CD1c-positive myeloid dendritic cell (primary cell): ENCODE measurements around the gene SPIN3.
"Not testable (repeated sequence)": the region's sequence is repeated elsewhere in the genome, so short reads cannot be mapped to it uniquely, and the experiment has no call there.

Experiments
- DNase-seq: peaks from one replicate; pipeline ENCODE4 v3.0.0-alpha.2; 2016; ENCODE audit errors: extremely low spot score

SPIN3 gene

GRCh38 chrX:56995271-56995994, at the start of gene SPIN3:
Gene SPIN3 (minus strand): TSS chrX:56995541. CDS start chrX:56994947, 594 bp downstream.
- DNase-seq, result peak; percentile 15

DNA sequence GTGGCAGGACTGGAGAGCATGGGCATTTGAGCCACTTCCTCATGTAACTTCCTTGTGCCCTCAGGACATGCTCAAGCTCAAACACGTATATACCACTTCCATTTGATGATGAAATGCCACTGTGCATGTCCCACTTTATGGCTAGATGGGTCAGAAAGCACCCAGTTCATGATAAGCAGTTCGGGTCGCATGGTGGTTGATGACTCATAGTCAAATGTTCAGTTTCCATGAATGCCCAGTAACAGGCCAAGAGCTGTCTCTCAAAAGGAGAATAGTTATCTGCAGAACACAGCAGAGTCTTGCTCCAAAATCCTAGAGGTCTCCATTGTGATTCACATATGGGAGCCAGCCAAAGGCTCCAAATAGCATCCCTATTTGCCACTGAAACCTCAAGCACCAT, 48.9 kb upstream of the SPIN3 start:
- no peak for DNase-seq

GRCh38 chrX:57037265-57037664, 41.9 kb upstream of the SPIN3 start:
- DNase-seq, result not testable (repeated sequence)

GRCh38 chrX:56994375-56995270, 718 bp downstream of the SPIN3 start:
- DNase-seq, result no peak

GRCh38 chrX:56987741-56988140, 7.6 kb downstream of the SPIN3 start:
- DNase-seq, result no peak

DNA sequence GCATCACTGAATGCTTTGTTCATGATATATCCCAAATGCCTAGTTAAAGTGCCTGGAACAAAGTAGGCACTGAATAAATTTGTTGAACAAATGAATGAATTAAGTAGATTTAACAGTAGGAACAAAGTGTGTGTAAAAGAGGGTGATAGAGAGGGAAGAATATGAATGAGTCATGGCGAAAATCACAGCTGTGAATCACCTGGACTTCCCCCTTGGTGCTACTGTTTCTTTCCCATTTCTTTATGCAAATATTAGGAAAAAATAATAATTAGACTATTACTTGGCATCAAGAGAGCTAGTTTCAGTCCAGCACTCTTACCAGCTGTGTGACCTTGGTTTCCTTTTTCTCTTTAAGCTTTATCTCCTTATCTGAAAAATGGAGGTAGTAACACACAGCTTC, 9.2 kb downstream of the SPIN3 start:
- no peak for DNase-seq

- DNase-seq, result peak; percentile 28
Measured at GRCh38 chrX:56978172-56978571, 17.2 kb downstream of the SPIN3 start.

DNA sequence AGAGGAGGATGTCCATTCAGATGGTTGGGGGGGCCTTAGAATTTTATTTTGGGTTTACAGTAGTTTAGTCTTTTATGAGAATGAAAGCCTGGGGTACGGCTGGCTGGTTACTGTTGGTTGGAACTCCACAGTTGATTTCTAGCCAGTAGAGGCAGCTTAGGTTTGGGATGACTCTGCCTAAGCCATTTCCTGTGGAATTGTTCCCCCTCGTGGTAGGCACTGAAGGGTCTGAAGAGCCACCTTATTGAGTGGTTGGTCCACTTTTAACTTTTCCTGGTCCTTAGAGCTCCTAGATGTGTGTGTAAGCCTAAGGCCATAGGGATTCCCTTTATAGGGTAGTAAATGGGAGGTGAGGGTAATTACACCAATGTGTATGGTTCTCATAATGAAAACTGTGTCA, 19.7 kb downstream of the SPIN3 start:
- DNase-seq, result no peak

- DNase-seq, result no peak
Measured at GRCh38 chrX:56974408-56974807, 20.9 kb downstream of the SPIN3 start.

DNA sequence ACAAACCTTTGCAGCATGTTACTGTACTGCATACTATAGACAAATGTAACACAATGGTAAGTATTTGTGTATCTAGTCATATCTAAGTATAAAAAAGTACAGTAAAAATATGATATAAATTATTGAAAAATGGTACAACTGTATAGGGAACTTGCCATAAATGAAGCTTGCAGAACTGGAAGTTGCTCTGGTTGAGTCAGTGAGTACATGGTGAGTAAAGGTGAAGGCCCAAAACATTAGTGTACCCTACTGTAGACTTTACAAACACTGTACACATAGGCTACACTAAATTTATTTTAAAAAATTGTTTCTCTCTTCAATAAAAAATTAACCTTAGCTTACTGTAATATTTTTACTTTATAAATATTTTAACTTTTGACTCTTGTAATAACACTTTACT, 25.8 kb downstream of the SPIN3 start:
- no peak for DNase-seq

- DNase-seq, result no peak
Measured at GRCh38 chrX:56968980-56969379, 26.4 kb downstream of the SPIN3 start.

GRCh38 chrX:56963377-56963776, 32.0 kb downstream of the SPIN3 start:
- DNase-seq, result no peak

- DNase-seq, result no peak
Measured at GRCh38 chrX:56947699-56948098, 47.6 kb downstream of the SPIN3 start.

DNA sequence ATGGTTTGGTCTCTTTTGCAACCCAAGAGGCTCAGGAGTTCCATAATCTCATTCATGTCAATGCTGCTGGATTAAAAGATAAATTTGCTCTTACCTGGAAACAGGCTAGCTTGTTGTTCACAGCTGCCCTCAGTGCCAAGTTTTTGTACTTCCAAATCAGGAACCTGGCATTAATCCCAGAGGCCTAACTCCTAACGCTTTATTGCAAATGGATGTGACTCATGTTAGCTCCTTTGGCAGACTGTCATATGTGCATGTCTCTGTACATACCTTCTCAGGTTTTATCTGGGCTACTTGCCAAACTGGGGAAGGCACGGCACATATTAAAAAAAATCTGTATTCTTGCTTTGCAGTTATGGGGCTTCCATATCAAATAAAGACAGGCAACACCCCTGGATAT, 49.1 kb downstream of the SPIN3 start:
- DNase-seq, result not testable (repeated sequence)

DNA sequence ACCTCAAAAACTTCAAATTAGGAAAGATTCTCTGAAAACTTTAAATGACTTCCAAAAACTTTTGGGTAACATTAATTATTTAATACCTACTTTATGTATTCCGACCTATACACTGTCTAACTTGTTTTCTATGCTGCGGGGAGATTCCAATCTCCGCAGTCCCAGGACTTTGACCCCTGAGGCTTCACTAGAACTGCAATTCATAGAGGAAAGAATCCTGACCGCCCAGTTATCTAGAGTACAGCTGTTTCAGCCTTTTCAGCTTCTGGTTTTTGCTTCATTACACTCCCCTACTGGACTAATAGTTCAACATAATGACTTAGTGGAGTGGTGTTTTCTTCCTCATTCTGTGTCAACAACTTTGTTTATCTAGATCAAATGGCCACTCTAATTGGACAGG, 50.1 kb downstream of the SPIN3 start:
- DNase-seq, result not testable (repeated sequence)

DNA sequence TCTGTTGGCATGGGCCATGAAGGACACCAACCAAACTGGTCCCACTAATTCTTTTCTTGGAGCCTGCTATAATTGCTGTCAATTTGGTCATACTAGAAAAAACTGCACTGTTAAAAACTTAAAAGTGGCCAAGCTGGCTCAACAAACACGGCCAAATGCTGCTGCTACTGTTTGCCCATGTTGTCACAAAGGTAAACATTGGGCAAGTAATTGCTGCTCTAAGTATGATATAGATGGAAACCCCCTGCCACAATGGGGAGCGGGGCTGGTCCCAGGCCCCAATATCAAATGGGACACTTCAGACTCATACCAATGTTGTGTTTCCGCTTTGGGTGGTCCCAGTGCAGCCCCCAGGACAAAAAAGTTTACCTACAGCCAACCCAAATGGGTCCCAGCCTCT, 52.1 kb downstream of the SPIN3 start:
- no peak for DNase-seq
